Gastrocnemius medialis (tissue), 4 donors: Measurements from ENCODE around the gene TXNRD3.

Experiments used
- CTCF ChIP-seq, 5 experiments: fragments of 450-650 bp in 3 of 5; fragments of 200-600 bp in 2 of 5; sonication (generic) in 2 of 5; IDR thresholded peaks in 4 of 5; conservative IDR thresholded peaks in 1 of 5; 1 replicate in 4 of 5; 2 replicates in 1 of 5; pipeline ENCODE4 v1.5.1; 2016 to 2019; ENCODE audit warnings: antibody characterized with exemption in 5 of 5, mild to moderate bottlenecking in 3 of 5, moderate library complexity in 3 of 5
- POLR2A ChIP-seq, 2 donors: fragments of 450-650 bp; IDR thresholded peaks; one replicate each; pipeline ENCODE4 v1.6.1; 2017; ENCODE audit warnings: antibody characterized with exemption in 2 of 2, mild to moderate bottlenecking in 2 of 2, moderate library complexity in 2 of 2

- TF ChIP-seq CTCF (IDR thresholded peaks at IDR 0.05 in 4 of 5, conservative IDR thresholded peaks at IDR 0.05 in 1 of 5): no peak
- no peak for TF ChIP-seq POLR2A (IDR thresholded peaks at IDR 0.05)
Measured at GRCh38 chr3:126612479-126613205, 42.3 kb downstream of the TXNRD3 start.
